Measurements from ENCODE around the gene MRPL2.
"Not testable (repeated sequence)": the region's sequence is repeated elsewhere in the genome, so short reads cannot be mapped to it uniquely, and the experiment has no call there.

Gene MRPL2

DNA sequence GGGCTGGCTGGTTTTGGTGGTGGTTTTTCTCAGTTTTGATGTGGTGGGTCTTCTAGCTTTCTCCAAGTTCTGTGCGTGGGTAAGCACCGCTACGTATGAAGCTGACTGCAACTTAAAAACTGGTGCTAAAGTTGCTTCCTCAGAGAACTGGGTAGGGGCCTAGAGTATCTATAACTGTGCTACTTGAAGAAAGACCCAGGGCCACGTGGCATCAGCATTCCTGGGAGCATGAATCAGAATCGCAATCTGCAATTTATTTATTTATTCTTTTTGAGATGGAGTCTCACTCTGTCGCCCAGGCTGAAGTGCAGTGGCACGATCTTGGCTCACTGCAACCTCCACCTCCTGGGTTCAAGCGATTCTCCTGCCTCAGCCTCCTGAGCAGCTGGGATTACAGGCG lies 22.7 kb upstream of the MRPL2 start:
- DNase-seq, result not testable (repeated sequence)

DNA sequence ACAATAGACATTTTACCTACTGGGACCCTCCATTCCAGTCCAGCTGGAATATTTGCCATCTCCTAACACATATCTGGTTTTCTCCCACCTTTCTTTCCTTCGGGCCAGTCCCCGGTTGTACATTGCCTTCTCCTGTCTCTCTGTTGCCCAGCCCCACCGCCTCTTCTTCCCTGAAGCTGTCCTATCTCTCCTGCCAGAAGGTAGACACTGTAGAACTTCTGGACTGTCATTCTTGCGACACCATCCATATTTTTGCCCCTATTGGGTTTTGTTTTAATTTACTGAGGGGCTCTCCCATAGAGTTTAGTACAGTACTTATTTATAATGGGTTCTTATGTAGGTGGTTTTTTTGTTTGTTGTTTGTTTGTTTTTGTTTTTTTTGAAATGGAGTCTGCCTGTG lies 21.8 kb upstream of the MRPL2 start:
- no peak for DNase-seq

DNA sequence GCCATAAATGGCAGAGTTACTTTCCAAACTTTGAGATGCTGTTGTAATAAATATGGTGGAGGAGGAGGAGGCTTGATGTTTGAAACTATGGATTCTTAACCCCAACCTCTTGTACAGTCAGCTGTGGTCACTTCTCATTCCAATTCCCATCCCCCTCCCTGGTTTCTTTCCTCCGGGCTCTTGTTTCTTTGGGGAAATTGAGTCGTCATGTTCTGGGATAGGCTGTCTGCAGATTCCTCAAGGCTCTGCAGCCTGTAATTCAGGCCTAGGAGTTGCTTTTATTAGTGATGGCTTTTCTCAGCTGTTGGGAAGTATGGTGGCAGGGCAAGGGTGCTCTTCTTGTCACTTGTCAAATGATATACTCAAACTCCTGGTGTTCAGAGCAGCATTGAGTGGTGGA lies 19.5 kb upstream of the MRPL2 start:
- no peak for DNase-seq

DNA sequence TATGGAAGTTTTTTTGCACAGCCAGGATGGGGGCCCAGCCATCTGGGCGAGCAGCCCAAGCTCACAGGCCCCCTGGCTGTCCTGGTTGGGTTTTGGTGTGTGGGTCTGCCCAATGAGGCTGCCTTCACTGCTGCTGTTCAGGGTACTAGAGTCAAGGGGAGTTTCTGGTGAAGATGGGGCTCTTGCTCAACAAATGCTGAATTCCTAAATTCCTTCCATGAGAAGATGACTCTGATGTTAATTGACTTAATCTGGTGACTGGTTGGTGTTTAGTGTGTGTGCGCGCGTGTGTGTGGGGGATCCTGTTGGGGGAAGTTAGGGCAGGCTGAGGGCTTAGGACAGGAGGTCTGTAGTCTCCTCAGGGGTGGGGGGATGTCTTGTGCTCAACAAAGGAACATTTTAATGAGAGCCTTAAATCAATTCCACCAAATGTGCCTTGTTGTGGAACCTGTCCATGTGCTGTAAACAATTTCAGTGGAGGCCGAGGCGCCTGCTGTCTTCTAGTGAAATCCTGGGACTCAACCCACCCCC lies 18.8 kb upstream of the MRPL2 start:
- peak; percentile 61 for DNase-seq

DNA sequence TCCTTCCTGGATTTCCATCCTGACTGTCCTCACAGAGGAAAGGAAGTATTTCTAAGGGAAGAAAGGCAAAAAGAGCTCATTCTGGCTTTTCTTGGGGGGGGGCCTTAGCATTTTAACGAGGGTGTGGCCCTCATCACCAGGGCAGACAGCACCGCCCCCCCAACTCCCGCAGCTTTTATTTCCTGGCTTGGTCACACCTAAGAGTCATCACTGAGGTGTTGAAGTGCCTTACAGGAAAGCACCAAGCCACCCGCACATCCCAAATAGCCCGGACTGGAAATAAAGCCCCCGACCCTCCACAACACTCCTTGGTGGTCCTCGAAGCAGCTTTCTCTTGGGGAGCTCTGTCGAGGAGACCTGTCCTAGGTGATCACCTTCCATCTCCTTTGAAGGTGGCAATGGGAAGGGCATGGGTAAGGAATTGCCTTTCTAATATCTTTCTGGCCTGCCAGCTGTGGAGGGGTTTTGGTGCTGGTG lies 18.1 kb upstream of the MRPL2 start:
- peak; percentile 37 for DNase-seq

DNA sequence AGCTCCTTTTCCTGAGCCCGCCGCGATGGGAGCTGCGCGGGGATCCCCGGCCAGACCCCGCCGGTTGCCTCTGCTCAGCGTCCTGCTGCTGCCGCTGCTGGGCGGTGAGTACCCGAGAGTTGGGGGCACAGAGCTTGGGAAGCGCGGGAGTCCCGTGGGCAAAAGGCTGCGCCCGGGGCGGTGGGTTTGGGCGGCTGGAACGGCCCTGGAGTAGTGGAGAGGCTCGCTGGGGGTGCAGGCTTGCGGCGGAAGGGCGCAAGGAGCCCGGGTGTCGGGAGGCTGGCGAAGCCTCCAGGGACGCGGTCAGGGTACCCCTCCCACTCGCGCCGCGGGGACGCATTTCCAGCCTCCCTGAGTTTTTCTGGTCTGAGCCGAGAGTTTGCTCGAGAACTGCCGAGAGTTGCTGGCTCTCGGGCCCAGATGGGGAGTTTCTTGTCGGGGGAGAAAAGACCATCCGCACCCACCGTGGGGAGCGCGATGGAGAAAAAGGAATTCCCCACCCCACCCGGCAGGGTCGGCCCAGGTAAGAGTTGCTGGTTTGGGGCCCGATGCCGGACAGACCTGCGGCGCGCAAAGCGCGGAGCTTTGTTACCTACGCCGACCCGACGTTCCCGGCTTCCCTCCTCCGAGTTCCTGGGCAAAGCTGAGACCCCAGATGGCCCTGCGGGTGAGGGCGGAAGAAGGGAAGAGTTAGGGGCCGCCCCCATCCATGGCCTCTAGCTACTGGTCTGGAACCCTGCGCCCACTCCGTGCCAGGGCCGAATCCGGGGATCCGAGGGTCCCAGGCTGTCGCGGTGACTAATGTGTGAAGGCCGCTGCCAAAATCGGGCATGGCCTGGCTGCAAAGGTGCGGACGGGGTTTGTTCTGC lies 17.5 kb upstream of the MRPL2 start:
- DNase-seq, result peak; percentile 72

DNA sequence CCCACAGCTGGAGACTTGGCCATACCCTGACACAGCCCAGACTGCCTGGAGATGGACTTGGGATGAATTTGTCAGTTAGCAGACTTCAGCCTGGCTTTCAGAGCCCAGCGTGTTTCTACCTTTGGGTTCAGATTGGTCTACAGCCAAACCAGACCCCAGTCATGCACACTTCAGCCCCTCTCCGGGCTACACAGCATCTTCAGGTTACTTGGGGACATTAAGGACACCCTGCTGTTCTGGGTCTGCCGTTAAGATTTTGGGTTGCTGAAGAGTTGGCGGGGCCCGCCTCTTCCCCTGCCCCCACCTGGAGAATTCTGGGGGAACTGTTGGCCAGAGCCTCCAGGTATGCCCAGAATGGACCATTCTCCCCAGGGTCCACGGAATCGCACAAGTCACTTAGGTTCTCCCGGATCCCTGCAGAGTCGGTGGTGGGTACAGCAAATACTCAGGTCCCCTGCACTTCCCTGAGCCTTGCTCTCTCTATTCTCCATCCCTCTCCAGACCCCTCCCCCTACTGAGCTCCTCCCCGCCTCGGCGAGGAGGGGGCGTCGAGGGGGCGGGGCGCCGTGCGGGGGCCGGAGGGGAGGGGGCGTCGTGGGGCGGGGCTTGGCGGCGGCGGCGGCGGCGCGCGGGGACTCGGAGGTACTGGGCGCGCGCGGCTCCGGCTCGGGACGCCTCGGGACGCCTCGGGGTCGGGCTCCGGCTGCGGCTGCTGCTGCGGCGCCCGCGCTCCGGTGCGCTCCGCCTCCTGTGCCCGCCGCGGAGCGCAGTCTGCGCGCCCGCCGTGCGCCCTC lies 16.6 kb upstream of the MRPL2 start, which contains the start of gene PTK7:
Gene PTK7 (plus strand): TSS at position 645 of the 794 bp plus-strand sequence. CDS start 175 bp downstream, outside the sequence.
- DNase-seq, result peak; percentile 94

DNA sequence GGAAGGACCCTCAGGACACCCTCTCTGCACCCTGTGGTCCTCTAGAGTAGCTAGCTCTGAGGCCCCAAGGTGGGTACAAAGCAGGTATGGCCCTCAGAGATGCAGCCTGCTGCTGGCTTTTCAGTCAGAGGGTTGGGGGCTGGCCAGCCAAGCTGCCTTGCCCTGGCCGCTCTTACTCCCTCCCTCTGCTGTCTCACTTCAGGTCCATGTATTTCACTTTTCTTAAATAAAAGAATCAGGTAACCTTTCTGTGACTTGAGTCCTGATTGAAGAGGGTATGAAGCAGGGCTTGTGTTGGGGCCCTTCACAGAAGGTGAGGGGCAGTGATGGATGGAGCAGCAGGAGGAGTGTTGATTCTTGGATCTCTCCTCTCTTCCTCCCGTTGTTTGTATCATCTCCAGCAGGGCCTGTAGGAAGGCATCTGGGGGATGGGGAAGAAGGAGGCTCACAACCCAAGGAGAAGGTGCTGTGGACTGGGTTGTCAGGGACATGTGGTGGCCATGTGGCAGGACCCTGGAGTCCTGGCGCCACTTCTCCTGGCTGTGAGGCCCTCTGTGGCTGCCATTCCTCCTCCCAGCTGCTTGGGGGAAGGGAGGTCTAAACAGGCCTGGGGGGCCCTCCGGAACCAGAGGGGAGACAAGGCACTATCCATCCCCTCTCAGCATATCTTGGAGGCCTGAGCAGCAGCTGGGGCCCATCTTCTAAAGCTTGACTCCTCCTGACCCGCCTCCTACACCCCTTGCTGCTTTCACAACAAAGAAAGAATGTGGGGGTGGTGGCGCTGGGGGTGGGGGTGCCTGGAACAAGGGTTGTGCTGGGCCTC lies 15.8 kb upstream of the MRPL2 start:
- peak; percentile 33 for DNase-seq

DNA sequence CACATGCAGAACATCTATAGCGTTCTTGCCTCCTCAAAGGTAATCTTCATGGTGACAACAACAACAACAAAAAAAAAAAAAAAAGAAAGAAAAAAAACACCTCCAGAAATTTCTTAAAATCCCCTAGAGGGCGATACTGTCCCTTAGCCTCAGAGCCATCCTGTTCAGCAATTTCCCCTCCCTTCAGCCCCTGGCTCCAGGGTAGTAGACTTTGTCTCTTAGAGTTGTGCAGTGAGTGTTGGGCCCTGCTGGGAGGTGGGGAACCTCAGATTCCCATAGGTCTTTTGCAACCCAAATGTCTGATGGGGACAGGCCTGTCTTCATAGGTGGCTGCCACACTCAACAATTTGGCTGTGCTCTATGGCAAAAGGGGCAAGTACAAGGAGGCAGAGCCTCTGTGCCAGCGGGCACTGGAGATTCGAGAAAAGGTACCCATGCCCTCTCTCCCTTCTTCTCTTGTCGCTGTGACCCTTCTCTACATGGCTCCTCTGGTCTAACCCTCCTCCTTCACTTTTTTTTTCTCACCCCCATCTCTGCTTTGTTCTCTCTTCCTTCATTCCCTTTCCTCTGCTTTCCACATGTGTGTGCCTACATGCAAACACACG lies 10.9 kb upstream of the MRPL2 start:
- peak; percentile 79 for DNase-seq

DNA sequence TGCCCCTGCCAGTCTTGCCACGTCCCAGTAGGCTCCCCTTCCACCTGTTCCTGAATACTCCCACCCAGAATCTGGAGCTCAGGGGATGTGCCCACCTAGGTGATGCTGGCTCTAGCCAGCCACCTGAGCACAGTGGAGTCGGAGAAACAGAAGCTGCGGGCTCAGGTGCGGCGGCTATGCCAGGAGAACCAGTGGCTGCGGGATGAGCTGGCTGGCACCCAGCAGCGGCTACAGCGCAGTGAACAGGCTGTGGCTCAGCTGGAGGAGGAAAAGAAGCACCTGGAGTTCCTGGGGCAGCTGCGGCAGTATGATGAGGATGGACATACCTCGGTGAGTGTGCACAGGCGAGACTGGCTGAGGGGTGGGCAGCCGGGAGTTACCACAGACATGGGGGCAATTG lies 3.6 kb upstream of the MRPL2 start:
- DNase-seq, result no peak

DNA sequence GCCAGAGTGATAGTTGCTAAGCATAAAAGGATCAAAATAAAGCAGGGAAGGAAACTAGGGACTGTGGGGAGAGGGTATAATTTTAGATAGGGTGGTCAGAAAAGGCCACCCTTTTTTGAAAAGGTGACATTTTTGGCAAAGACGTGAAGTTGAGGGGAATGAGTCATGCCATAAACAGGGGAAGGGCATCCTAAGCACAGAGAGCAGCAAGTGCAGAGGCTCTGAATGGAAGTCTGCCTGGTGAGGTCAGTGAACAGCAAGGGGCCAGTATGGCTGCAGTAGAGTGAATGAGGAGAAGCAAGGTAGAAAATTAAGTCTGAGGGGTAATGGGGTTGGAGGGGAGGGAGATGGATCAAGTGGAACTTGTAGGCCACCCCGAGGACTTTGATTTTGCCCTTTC lies 2.6 kb upstream of the MRPL2 start:
- DNase-seq, result no peak

DNA sequence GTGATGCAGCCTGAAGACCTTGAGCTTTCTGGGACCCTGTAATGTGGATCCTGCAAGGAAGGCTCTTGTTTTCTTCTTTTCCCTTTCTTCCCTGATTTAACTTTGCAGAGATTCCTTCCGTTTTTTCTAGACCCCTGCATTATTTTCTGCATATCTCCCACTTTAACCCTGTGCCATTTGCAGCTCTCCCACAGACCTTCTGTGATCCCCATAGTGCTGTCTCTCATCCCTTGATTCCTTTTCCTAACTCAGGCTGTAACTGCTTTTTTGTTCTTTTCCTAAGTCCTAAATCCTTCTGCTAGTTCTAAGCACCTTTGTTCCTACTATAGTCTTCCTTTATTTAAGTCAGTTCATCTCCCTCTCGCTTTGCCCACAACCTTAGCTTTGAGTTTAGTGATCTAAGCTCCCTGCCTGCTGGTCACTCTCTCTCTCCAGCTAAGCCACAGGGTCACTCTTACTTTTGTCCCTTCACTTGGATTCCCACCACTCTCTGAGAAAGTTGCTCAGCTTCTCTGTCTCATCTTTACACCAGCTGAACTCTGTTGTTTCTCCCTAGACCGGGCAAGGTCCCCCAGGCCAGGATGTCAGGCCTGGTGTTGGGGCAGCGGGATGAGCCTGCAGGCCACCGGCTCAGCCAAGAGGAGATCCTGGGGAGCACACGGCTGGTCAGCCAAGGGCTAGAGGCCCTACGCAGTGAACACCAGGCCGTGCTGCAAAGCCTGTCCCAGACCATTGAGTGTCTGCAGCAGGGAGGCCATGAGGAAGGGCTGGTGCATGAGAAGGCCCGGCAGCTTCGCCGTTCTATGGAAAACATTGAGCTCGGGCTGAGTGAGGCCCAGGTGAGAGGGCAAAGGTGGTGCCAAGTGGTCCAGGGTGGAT lies 1.8 kb upstream of the MRPL2 start:
- no peak for DNase-seq

DNA sequence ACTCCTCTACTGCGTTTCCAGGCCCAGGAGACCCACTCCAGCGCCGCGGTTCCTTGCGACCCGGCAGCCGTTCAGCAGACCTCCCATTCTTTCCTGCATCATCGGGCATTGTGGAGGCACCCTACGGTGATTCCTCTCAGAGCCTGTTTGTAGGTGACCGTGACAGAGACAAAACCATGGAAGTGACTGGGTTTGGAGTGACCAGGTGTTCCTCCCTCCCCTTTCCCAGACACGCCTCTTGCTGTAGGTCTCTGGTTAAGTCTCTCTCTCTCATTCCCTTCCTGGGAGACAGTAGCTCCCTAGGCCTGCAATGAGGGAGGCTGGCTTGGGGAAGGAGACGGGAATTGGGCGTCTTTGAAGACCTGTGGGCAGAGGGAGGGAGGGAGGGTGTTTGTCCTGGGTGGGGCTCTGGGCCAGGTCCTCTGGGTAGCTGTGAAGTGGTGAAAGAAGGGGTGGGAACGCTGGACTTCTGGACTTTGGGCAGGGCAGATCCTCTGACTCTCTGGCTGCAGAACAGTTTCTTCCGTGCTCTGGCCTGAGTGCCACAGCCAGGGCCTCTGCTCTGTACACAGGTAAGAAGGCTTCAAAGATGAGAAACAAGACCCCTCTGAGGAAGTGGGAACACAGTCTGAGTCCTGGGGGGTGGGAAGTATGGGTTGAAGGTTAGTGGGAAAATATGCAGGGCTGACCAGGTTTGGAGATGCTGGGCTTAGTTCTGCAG lies 960 bp upstream of the MRPL2 start:
- DNase-seq, result peak; percentile 54

DNA sequence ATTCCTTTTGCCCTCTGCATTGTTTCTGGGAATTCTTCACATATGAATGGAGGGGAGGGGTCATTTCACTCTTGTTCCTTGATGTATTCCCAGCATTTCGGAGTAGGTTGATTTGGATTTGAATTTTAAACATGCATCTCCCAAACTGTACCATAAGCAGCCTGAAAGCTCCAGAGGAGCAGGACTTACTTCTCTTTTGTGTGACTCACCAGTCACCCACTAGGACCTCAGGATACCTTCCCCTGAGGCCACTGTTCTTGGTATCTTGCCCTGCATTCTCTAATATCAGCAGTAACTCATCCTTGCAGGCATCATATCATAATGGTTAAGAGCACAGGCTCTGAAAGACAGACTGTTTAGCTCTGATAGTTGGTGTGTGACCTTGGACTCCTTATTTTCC lies 703 bp downstream of the MRPL2 start:
- DNase-seq, result no peak

DNA sequence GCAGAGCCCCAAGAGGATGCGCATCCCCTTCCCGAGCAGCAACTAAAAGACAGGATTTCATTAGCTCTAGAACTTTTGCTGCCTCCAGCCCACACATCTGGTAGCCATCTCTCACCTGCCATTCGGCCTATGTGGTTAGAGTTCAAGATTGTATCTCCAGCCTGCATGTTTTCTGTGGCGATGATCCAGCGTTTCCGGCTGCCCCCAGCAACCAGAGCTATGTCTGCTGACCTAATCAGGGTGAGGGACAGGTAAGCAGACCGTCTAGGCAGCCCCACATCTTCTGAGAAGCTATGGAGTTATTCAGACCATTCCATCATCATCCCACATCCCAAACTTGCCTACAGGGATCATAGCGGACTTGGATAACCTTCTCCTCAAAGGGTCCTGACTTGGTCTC lies 3.3 kb downstream of the MRPL2 start:
- no peak for DNase-seq

DNA sequence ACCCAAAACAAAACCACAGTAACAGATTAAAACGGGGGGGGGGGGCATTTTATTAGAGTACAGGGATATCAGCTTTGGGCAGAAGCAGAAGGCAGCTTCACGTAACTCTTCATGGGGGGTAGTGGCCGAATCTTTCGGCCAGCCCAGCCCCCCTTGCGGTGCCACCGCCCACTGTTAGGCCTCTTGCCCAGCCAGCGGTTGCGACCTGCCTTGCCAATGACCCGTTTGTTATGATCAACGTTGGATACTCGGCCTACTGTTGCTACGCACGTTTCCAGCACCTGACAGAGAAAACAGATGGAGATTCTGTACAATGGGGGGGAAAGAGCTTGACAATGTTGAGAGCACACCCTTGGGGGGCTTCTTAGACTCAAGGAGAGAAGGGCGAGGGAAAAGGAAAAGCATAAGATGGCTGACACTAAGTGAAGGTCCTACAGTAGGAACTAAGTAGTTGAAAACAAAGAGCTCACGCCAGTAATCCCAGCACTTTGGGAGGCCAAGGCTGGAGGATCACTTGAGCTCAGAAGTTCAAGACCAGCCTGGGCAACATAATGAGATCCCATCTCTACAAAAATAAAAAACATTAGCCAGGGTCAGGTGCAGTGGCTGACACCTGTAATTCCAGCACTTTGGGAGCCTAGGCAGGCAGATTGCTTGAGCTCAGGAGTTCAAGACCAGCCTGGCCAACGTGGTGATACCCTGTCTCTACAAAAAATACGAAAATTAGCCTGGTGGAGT lies 4.9 kb downstream of the MRPL2 start:
- no peak for DNase-seq

DNA sequence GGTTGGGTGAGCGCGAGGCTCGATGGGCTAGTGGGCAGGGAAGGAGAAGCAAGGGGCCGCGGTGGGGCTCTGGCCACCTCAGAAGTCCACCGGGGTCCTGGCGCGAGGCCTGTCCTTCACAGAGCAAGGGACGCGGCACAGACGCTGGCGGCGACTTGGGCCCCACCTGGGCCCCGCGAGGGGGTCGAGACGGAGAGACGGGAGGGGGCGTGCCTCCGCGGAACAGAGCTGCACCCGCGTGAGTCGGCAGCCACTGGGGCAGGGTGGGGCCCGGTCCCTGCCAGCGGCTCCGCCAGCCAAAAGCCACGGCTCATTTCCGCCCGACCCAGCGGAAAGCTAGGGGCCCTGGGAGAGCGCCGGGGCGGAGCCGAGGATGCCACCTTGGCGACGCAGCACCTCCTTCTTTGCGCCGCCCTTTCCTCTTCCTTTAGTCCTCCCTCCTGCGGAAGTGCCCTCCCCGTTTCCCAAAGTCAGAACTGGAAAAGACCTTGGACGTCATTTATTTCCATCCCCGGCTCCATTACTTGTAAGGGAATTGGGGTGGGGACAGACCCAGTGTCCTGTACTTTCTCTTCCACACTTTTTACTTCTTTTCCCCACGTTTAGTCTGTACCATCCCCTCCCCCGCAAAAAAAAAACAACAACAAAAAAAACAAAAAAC lies 5.6 kb downstream of the MRPL2 start, which contains the start of gene CUL7:
Gene CUL7 (minus strand): TSS at position 307 of the 661 bp plus-strand sequence. CDS start 1,063 bp downstream, outside the sequence.
- peak; percentile 98 for DNase-seq

DNA sequence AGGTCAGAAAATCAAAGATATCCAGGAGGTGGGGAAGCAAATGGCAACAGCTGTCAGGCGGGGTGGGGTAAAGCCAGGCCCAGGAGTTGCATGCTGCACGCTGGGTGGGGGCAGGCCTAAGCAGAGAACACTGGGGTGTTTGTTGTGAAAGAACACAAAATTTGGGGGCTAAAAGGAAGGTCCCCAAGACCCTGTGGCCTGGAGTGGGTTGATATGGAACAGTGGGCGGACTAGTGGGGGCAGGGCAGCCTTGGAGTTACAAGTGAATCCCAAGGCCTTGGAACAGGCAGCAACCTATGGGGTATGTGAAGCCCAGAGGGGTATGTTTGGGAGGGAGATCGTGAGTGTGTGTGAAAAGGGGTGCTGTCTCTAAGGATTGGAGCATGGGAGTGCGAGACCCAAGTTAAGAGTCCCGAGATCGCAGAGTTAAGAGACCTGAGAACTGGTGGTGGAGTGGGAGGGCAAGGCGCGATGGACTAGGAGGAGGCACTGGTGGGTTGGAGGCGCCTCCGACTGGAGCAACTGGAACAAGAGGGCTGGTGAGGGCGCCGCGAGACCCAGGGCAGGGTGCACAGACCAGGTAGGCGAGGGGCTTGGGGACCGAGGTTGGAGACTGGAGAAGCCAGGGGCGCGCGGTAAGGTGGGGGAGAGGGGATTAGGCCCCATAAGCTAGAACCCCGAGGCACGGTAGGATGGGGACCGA lies 6.2 kb downstream of the MRPL2 start:
- DNase-seq, result peak; percentile 63

All from NCI-H82 (cell line).